SK-N-SH treated with all-trans-retinoic acid at 6 μM for 48 hours (cell line): ENCODE results near the gene GALNT15.

Experiments used
- ATAC-seq: fragments of 200-7000 bp; cut with Tn5 transposase; 3 replicates; pipeline ENCODE4 v1.9.1; 2020; ENCODE audit warnings: mild to moderate bottlenecking, moderate library complexity
- ARNTL ChIP-seq: fragments of 450-650 bp; formaldehyde crosslinking; IDR thresholded peaks from 2 replicates; pipeline ENCODE4 v1.5.0; 2020; ENCODE audit warnings: low read depth, mild to moderate bottlenecking, moderate library complexity, borderline replicate concordance
- BACH2 ChIP-seq: fragments of 250-450 bp; sonication (Bioruptor Pico); IDR thresholded peaks from 2 replicates; pipeline ENCODE4 v1.9.0; 2021; ENCODE audit warnings: mild to moderate bottlenecking, borderline replicate concordance
- CREB5 ChIP-seq: fragments of 250-450 bp; sonication (Bioruptor Pico); IDR thresholded peaks from 2 replicates; pipeline ENCODE4 v1.5.1; 2020; ENCODE audit warnings: low read depth, mild to moderate bottlenecking, moderate library complexity
- CSDC2 ChIP-seq: fragments of 250-450 bp; sonication (Bioruptor Pico); IDR thresholded peaks from 2 replicates; pipeline ENCODE4 v1.5.0; 2020; ENCODE audit warnings: mild to moderate bottlenecking, moderate library complexity
- CSRNP3 ChIP-seq: fragments of 250-450 bp; sonication (Bioruptor Pico); IDR thresholded peaks from 2 replicates; pipeline ENCODE4 v1.5.1; 2021; ENCODE audit warnings: mild to moderate bottlenecking, moderate library complexity
- ESRRG ChIP-seq: fragments of 250-450 bp; sonication (Bioruptor Pico); IDR thresholded peaks from 2 replicates; pipeline ENCODE4 v1.6.1; 2021; ENCODE audit warnings: mild to moderate bottlenecking
- GLIS3 ChIP-seq: fragments of 250-450 bp; sonication (Bioruptor Pico); IDR thresholded peaks from 2 replicates; pipeline ENCODE4 v1.5.0; 2020; ENCODE audit warnings: mild to moderate bottlenecking, moderate library complexity
- ISL1 ChIP-seq: fragments of 250-450 bp; sonication (Bioruptor Pico); IDR thresholded peaks from 2 replicates; pipeline ENCODE4 v2.1.2; 2022; ENCODE audit warnings: mild to moderate bottlenecking, moderate library complexity
- OSR1 ChIP-seq: fragments of 250-450 bp; sonication (Bioruptor Pico); IDR thresholded peaks from 2 replicates; pipeline ENCODE4 v1.8.0; 2022; ENCODE audit warnings: moderate library complexity, mild to moderate bottlenecking, inconsistent platforms
- PATZ1 ChIP-seq: fragments of 250-450 bp; sonication (Bioruptor Pico); IDR thresholded peaks from 2 replicates; pipeline ENCODE4 v1.8.0; 2020; ENCODE audit warnings: mild to moderate bottlenecking, moderate library complexity, borderline replicate concordance
- POU6F1 ChIP-seq: fragments of 250-450 bp; sonication (Bioruptor Pico); IDR thresholded peaks from 2 replicates; pipeline ENCODE4 v1.8.0; 2021; ENCODE audit warnings: low read depth, mild to moderate bottlenecking, moderate library complexity, borderline replicate concordance
- PPARA ChIP-seq: fragments of 250-450 bp; sonication (Bioruptor Pico); IDR thresholded peaks from 2 replicates; pipeline ENCODE4 v1.5.0; 2020; ENCODE audit warnings: mild to moderate bottlenecking, borderline replicate concordance
- RARB ChIP-seq: fragments of 250-450 bp; sonication (Bioruptor Pico); IDR thresholded peaks from 2 replicates; pipeline ENCODE4 v1.8.0; 2021; ENCODE audit warnings: mild to moderate bottlenecking, moderate library complexity
- SNAI2 ChIP-seq: fragments of 250-450 bp; sonication (Bioruptor Pico); IDR thresholded peaks from 2 replicates; pipeline ENCODE4 v1.5.0; 2020; ENCODE audit warnings: mild to moderate bottlenecking, moderate library complexity
- TCF4 ChIP-seq: fragments of 250-450 bp; sonication (Bioruptor Pico); IDR thresholded peaks from 2 replicates; pipeline ENCODE4 v1.8.0; 2021; ENCODE audit warnings: mild to moderate bottlenecking, moderate library complexity, borderline replicate concordance
- TOX ChIP-seq: fragments of 250-450 bp; sonication (Bioruptor Pico); IDR thresholded peaks from 2 replicates; pipeline ENCODE4 v1.8.0; 2021; ENCODE audit warnings: mild to moderate bottlenecking, moderate library complexity, borderline replicate concordance
- ZC3H10 ChIP-seq: fragments of 250-450 bp; sonication (Bioruptor Pico); IDR thresholded peaks from 2 replicates; pipeline ENCODE4 v1.5.1; 2021; ENCODE audit warnings: mild to moderate bottlenecking, moderate library complexity
- ZFP3 ChIP-seq: fragments of 250-450 bp; sonication (Bioruptor Pico); IDR thresholded peaks from 2 replicates; pipeline ENCODE4 v1.5.0; 2020; ENCODE audit warnings: mild to moderate bottlenecking, moderate library complexity
- ZFP30 ChIP-seq: fragments of 450-650 bp; formaldehyde crosslinking; IDR thresholded peaks from 2 replicates; pipeline ENCODE4 v1.5.0; 2022; ENCODE audit warnings: mild to moderate bottlenecking, moderate library complexity
- ZNF565 ChIP-seq: fragments of 450-650 bp; formaldehyde crosslinking; conservative IDR thresholded peaks from 2 replicates; pipeline ENCODE4 v1.5.0; 2020; ENCODE audit warnings: low read depth, mild to moderate bottlenecking, moderate library complexity
- ZNF70 ChIP-seq: fragments of 450-650 bp; formaldehyde crosslinking; IDR thresholded peaks from 2 replicates; pipeline ENCODE4 v1.5.0; 2020; ENCODE audit warnings: mild to moderate bottlenecking, moderate library complexity
- ZNF8 ChIP-seq: fragments of 450-650 bp; formaldehyde crosslinking; IDR thresholded peaks from 2 replicates; pipeline ENCODE4 v1.5.0; 2020; ENCODE audit warnings: mild to moderate bottlenecking, moderate library complexity

Gene GALNT15

GRCh38 chr3:16219777-16220176 lies 45.3 kb downstream of the GALNT15 start:
- TF ChIP-seq ZFP30 (CRISPR knock-in tag): no peak
- no peak for TF ChIP-seq ZNF565 (CRISPR knock-in tag)
- TF ChIP-seq ZC3H10: no peak
- no peak for TF ChIP-seq ISL1 (CRISPR knock-in tag)
- TF ChIP-seq OSR1 (CRISPR knock-in tag): no peak
- no peak for TF ChIP-seq ZFP3
- no peak for TF ChIP-seq RARB (CRISPR knock-in tag)
- TF ChIP-seq BACH2 (CRISPR knock-in tag): no peak
- TF ChIP-seq ZNF8: no peak
- TF ChIP-seq PPARA (CRISPR knock-in tag): no peak
- no peak for TF ChIP-seq ZNF70 (CRISPR knock-in tag)
- TF ChIP-seq, all 23 proteins: peak for 0
- no peak for ATAC-seq

GRCh38 chr3:16221990-16222389 lies 47.5 kb downstream of the GALNT15 start:
- TF ChIP-seq ARNTL (CRISPR knock-in tag): no peak
- no peak for TF ChIP-seq ESRRG (CRISPR knock-in tag)
- no peak for TF ChIP-seq CSDC2 (CRISPR knock-in tag)
- no peak for TF ChIP-seq PPARA (CRISPR knock-in tag)
- no peak for TF ChIP-seq OSR1 (CRISPR knock-in tag)
- TF ChIP-seq ZNF8: no peak
- TF ChIP-seq TOX: no peak
- TF ChIP-seq POU6F1 (CRISPR knock-in tag): no peak
- TF ChIP-seq ZFP3: no peak
- no peak for TF ChIP-seq ZC3H10
- TF ChIP-seq TCF4 (CRISPR knock-in tag): no peak
- TF ChIP-seq ZFP30 (CRISPR knock-in tag): no peak
- TF ChIP-seq CSRNP3: no peak
- TF ChIP-seq GLIS3 (CRISPR knock-in tag): no peak
- TF ChIP-seq CREB5 (CRISPR knock-in tag): no peak
- no peak for TF ChIP-seq RARB (CRISPR knock-in tag)
- no peak for TF ChIP-seq SNAI2 (CRISPR knock-in tag)
- TF ChIP-seq, all 23 proteins: peak for 0
- ATAC-seq: no peak

- TF ChIP-seq BACH2 (CRISPR knock-in tag): no peak
- no peak for TF ChIP-seq ARNTL (CRISPR knock-in tag)
- no peak for TF ChIP-seq OSR1 (CRISPR knock-in tag)
- no peak for TF ChIP-seq CSDC2 (CRISPR knock-in tag)
- TF ChIP-seq ISL1 (CRISPR knock-in tag): no peak
- no peak for TF ChIP-seq SNAI2 (CRISPR knock-in tag)
- TF ChIP-seq ZC3H10: no peak
- TF ChIP-seq POU6F1 (CRISPR knock-in tag): no peak
- no peak for TF ChIP-seq CREB5 (CRISPR knock-in tag)
- no peak for TF ChIP-seq ZFP30 (CRISPR knock-in tag)
- TF ChIP-seq PPARA (CRISPR knock-in tag): no peak
- no peak for TF ChIP-seq GLIS3 (CRISPR knock-in tag)
- no peak for TF ChIP-seq PATZ1
- no peak for TF ChIP-seq TCF4 (CRISPR knock-in tag)
- no peak for TF ChIP-seq RARB (CRISPR knock-in tag)
- TF ChIP-seq, all 23 proteins: peak for 0
- no peak for ATAC-seq
Observed at GRCh38 chr3:16222547-16222946, 48.1 kb downstream of the GALNT15 start.
